ENCODE measurements around the gene KRT13.
"Not testable (repeated sequence)": the region's sequence is repeated elsewhere in the genome, so short reads cannot be mapped to it uniquely, and the experiment has no call there.

Gene KRT13

DNA sequence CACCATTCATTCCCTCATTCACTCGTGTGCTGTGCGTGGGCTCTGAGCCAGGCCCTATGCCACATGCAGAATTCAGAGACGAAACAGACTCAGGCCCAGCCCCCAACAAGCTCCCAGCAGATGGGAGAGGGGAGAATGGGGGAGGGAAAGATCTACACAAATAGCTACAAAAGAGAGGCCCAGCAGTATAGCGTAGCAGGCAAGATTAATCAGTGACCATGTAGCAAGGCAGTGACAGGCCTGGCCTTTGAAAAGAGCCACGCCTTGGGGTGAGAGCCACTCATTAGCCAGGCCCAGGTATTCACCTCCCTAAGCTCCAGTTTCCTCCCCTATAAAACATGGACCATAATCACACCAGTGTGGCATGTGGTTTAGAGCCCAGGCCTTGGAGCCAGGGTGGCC is 39.1 kb upstream of the KRT13 start:
- DNase-seq (ENCODE audit: low read depth), result no peak
- no peak for TF ChIP-seq CTCF (IDR thresholded peaks at IDR 0.05; ENCODE audit: insufficient read depth, low read depth, low read length, missing control alignments)
- no peak overlapping the region for H3K4me3 ChIP-seq (ENCODE audit: low read depth, low read length)

DNA sequence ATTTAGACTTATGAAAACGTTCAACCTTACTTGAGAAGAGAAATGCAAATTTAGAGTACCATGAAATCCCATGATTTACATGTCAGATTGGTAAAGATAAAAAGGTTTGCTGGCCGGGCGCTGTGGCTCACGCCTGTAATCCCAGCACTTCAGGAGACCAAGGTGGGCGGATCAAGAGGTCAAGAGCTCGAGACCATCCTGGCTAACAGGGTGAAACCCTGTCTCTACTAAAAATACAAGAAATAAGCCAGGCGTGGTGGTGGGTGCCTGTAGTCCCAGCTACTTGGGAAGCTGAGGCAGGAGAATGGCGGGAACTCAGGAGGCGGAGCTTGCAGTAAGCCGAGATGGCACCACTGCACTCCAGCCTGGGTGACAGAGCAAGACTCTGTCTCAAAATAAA is 37.4 kb upstream of the KRT13 start:
- not testable (repeated sequence) for H3K4me3 ChIP-seq (ENCODE audit: low read depth, low read length); DNase-seq (ENCODE audit: low read depth)

DNA sequence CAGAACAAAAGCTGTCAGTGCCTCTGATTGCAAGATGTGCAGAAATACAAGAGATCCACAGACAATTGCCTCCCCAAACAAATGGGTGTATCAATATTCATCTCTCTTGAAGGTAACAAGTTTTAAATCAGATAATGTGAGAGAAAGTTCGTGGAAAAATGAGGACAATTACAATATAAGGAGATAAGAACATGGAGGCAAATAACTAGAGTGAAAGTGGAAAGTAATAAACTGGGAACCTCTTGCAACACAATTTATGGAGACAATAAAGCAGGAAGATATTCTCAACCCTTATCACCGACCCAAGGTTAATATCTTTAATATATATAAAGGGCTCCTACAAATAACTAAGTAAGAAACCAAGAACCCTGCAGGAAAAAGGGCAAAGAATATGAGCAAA is 36.9 kb upstream of the KRT13 start:
- TF ChIP-seq CTCF (IDR thresholded peaks at IDR 0.05; ENCODE audit: insufficient read depth, low read depth, low read length, missing control alignments), result no peak
- DNase-seq (ENCODE audit: low read depth), result no peak
- no peak overlapping the region for H3K4me3 ChIP-seq (ENCODE audit: low read depth, low read length)

DNA sequence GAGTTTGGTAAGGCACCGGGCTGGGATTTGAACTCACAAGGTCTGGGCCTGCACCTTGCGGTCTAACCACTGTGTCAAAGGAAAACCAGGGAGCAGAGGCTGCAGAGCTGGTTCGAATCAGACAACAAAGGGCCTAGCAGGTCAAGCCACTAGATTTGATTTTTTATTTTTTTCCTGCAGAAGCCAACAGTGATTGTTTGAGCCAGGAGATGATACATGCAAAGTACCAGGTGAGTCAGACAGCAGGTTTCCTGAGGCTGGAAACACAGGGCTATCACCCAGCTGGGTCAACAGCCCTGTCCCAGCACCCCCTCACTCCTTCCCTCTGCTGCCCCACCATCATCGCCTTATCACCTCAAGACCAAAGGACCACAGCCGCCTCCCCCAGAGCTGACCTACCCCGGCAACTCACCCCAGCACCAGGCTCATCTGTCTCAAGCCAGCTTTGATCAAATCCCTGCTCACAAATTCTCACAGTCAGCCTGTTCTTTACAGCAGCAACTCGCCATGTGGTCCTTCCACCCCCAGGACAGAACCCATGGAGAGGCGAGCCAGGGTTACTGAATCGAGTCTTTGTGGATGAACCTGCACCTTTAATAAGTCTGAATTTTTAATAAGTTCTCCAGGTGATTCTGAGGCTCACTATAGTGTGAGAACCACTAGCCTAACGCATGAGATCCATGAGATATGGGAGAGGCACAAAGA is 35.7 kb upstream of the KRT13 start:
- no peak overlapping the region for H3K4me3 ChIP-seq (ENCODE audit: low read depth, low read length)
- TF ChIP-seq CTCF (IDR thresholded peaks at IDR 0.05; ENCODE audit: insufficient read depth, low read depth, low read length, missing control alignments), result no peak
- no peak for DNase-seq (ENCODE audit: low read depth)

DNA sequence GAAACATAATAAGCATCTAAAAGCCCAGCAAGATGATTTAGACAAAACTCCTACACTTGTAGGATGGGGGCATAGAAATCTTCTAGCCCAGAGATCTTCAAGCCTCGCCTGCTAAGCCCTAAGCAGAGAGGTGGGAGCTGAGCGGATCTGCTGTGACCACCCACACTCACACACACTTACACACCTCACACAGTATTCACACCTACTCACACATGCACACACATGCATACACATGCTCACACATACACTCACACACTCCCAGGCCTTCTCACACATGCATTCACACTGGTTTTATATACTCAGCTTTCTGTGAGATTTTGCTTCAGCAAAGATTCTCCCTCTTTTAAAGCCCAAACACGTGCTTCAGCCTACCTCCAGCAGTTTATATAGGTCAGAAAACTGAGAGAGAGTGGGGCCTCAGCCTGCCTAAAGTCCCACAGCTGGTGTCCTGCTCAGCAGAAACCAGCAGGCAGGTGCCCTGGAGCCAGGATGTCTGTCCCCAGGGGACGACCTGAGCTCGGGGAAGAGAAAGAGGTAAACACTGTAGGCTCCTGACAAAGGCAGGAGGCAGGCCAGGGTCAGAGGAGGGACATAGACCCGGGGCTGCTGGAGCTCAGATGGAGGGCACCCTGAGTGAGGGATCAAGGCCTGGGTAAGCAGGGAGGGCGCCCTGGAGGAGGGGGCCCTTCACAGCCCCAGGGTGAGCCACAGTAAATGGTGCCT is 34.7 kb upstream of the KRT13 start:
- no peak for DNase-seq (ENCODE audit: low read depth)
- TF ChIP-seq CTCF (IDR thresholded peaks at IDR 0.05; ENCODE audit: insufficient read depth, low read depth, low read length, missing control alignments), result no peak
- no peak overlapping the region for H3K4me3 ChIP-seq (ENCODE audit: low read depth, low read length)

DNA sequence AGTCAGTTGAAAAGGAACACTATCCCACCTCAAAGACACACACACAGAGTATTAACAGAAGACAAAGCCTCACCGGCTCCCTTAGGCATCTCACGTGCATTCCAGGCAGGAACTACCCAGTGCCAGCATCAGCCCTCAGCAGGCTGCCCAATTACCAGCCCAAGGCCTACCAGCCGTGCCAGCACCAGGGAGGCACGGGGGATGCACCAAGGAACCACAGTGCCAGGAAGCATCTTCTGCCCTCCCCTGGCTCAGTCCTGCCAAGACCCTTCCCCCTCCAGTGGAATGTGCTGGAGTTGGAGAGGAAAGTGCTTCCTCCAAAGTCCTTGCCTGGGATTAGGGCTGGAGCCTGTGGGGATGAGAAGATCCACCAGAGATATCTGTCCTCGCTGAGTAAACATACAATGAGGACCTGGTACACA is 33.7 kb upstream of the KRT13 start:
- TF ChIP-seq CTCF (IDR thresholded peaks at IDR 0.05; ENCODE audit: insufficient read depth, low read depth, low read length, missing control alignments), result no peak
- H3K4me3 ChIP-seq (ENCODE audit: low read depth, low read length), result no peak overlapping the region
- no peak for DNase-seq (ENCODE audit: low read depth)

DNA sequence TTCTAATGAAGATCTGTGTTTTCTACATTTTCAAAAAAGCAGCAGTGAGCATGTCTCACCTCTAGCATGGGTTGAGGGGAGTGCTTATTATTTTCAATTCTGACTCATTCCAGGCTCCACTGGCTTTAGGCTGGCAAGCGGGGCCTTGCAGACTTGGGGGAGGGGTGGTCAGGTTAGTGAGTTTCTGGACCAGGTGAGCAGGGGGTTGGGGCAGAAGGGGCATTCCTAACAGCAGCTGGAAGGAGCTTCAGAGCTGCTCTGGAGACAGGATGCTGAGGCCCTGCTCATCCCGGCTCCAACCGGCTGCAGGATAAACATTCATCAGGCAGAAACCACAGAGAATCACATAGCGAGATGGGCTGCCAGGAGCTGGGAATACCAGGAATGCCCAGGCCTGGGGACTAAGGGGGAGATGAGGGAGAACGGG is 33.2 kb upstream of the KRT13 start:
- TF ChIP-seq CTCF (IDR thresholded peaks at IDR 0.05; ENCODE audit: insufficient read depth, low read depth, low read length, missing control alignments), result no peak
- DNase-seq (ENCODE audit: low read depth), result no peak
- H3K4me3 ChIP-seq (ENCODE audit: low read depth, low read length), result no peak overlapping the region
